ENCODE measurements around the gene KRT37. TPM values are rescaled to one million over a fixed set of nuclear protein-coding genes. Genes with fewer than 3 reads are reported as not detected.

KRT37 gene
- total and polyA plus RNA-seq, 3 donors from 2014 or later = not detected

GRCh38 chr17:41406205-41406604 is 18.2 kb downstream of the KRT37 start:
- no peak overlapping the region for H3K4me3 ChIP-seq
- no peak overlapping the region for H3K27ac ChIP-seq
- no peak for DNase-seq
- no peaks in the 10 kb centered on the region for H3K36me3 ChIP-seq (ENCODE audit: low read depth, missing control alignments)
- H3K27me3 ChIP-seq = no peaks in the 10 kb centered on the region
- no peak for TF ChIP-seq POLR2A (IDR thresholded peaks at IDR 0.05)
- TF ChIP-seq, protein P1, sequence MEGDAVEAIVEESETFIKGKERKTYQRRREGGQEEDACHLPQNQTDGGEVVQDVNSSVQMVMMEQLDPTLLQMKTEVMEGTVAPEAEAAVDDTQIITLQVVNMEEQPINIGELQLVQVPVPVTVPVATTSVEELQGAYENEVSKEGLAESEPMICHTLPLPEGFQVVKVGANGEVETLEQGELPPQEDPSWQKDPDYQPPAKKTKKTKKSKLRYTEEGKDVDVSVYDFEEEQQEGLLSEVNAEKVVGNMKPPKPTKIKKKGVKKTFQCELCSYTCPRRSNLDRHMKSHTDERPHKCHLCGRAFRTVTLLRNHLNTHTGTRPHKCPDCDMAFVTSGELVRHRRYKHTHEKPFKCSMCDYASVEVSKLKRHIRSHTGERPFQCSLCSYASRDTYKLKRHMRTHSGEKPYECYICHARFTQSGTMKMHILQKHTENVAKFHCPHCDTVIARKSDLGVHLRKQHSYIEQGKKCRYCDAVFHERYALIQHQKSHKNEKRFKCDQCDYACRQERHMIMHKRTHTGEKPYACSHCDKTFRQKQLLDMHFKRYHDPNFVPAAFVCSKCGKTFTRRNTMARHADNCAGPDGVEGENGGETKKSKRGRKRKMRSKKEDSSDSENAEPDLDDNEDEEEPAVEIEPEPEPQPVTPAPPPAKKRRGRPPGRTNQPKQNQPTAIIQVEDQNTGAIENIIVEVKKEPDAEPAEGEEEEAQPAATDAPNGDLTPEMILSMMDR (IDR thresholded peaks at IDR 0.05) = no peak
- no peaks in the 10 kb centered on the region for H3K4me1 ChIP-seq
- intact Hi-C loops (cut with DNase I; ENCODE audit: low total_unique reads) = no loop called here
- WGBS, 2 donors = 55 to 66% methylated on average over 3 to 5 of the region's 5 CpGs
- no peaks in the 10 kb centered on the region for H3K9me3 ChIP-seq

GRCh38 chr17:41404024-41404671 is 20.2 kb downstream of the KRT37 start:
- Histone ChIP-seq H3K4me3 (no peak overlapping the region), H3K36me3 (ENCODE audit: low read depth, missing control alignments) (no peaks in the 10 kb centered on the region), H3K4me1 (no peaks in the 10 kb centered on the region), H3K27ac (no peak overlapping the region), H3K27me3 (no peaks in the 10 kb centered on the region), H3K9me3 (no peaks in the 10 kb centered on the region)
- no peak for TF ChIP-seq POLR2A (IDR thresholded peaks at IDR 0.05)
- TF ChIP-seq, protein P1 (IDR thresholded peaks at IDR 0.05) = no peak
- intact Hi-C loops (cut with DNase I; ENCODE audit: low total_unique reads) = no loop called here
- no peak for DNase-seq
- WGBS, 2 donors = 71 to 74% methylated on average over 7 of the region's 7 CpGs

GRCh38 chr17:41403404-41404023 is 20.9 kb downstream of the KRT37 start:
- Histone ChIP-seq H3K4me3 (no peak overlapping the region), H3K27ac (no peak overlapping the region), H3K36me3 (ENCODE audit: low read depth, missing control alignments) (no peaks in the 10 kb centered on the region), H3K27me3 (no peaks in the 10 kb centered on the region), H3K4me1 (no peaks in the 10 kb centered on the region), H3K9me3 (no peaks in the 10 kb centered on the region)
- intact Hi-C loops (cut with DNase I; ENCODE audit: low total_unique reads) = no loop called here
- no peak for TF ChIP-seq POLR2A (IDR thresholded peaks at IDR 0.05)
- TF ChIP-seq, protein P1 (IDR thresholded peaks at IDR 0.05) = no peak
- no peak for DNase-seq
- WGBS, 2 donors = 82 to 89% methylated on average over 4 of the region's 4 CpGs

- Histone ChIP-seq H3K36me3 (ENCODE audit: low read depth, missing control alignments) (no peaks in the 10 kb centered on the region), H3K27me3 (no peaks in the 10 kb centered on the region), H3K27ac (no peak overlapping the region), H3K9me3 (no peaks in the 10 kb centered on the region), H3K4me1 (no peaks in the 10 kb centered on the region), H3K4me3 (no peak overlapping the region)
- DNase-seq = no peak
- intact Hi-C loops (cut with DNase I; ENCODE audit: low total_unique reads) = no loop called here
- 65 to 70% methylated on average over 5 of the region's 5 CpGs for WGBS, 2 donors
- TF ChIP-seq, protein P1 (IDR thresholded peaks at IDR 0.05) = no peak
Measured at GRCh38 chr17:41402161-41402560, 22.2 kb downstream of the KRT37 start.

Measured in testis (tissue), 3 donors.